COLO668 (cell line): Measurements from ENCODE around the gene CACNA1B.

ENCODE experiments used
- DNase-seq: peaks from one replicate; lab custom pipeline; 2025; ENCODE audit not compliant: unreplicated experiment; lab: John Stamatoyannopoulos, UW

CACNA1B gene

GRCh38 chr9:137959641-137960411 lies 82.2 kb downstream of the CACNA1B start:
- no peak for DNase-seq

- no peak for DNase-seq
Measured at GRCh38 chr9:137960496-137960895, 82.9 kb downstream of the CACNA1B start.

GRCh38 chr9:137963525-137963924 lies 85.9 kb downstream of the CACNA1B start:
- no peak for DNase-seq

GRCh38 chr9:137965177-137965795 lies 87.7 kb downstream of the CACNA1B start:
- no peak for DNase-seq

GRCh38 chr9:137967280-137967953 lies 89.8 kb downstream of the CACNA1B start:
- no peak for DNase-seq

GRCh38 chr9:137968235-137968634 lies 90.7 kb downstream of the CACNA1B start:
- no peak for DNase-seq

- no peak for DNase-seq
Measured at GRCh38 chr9:137969008-137969407, 91.4 kb downstream of the CACNA1B start.

GRCh38 chr9:137969685-137970084 lies 92.1 kb downstream of the CACNA1B start:
- no peak for DNase-seq

- no peak for DNase-seq
Measured at GRCh38 chr9:137970098-137970497, 92.5 kb downstream of the CACNA1B start.

GRCh38 chr9:137970686-137971476 lies 93.3 kb downstream of the CACNA1B start:
- DNase-seq = no peak

- DNase-seq = no peak
Measured at GRCh38 chr9:137971477-137972138, 94.0 kb downstream of the CACNA1B start.

- no peak for DNase-seq
Measured at GRCh38 chr9:137972355-137972987, 94.9 kb downstream of the CACNA1B start.

- DNase-seq = no peak
Measured at GRCh38 chr9:137972988-137973470, 95.4 kb downstream of the CACNA1B start.

GRCh38 chr9:137973829-137974416 lies 96.3 kb downstream of the CACNA1B start:
- no peak for DNase-seq

GRCh38 chr9:137974746-137975526 lies 97.4 kb downstream of the CACNA1B start:
- DNase-seq = no peak

- no peak for DNase-seq
Measured at GRCh38 chr9:137975527-137975913, 97.9 kb downstream of the CACNA1B start.

GRCh38 chr9:137975936-137976565 lies 98.5 kb downstream of the CACNA1B start:
- DNase-seq = no peak

- no peak for DNase-seq
Measured at GRCh38 chr9:137977571-137978261, 100.1 kb downstream of the CACNA1B start.
